Trophoblast cell (in vitro differentiated cells and primary cell): ENCODE measurements around the gene KRTAP8-1.
A peak's percentile ranks its signal among the peaks of the same experiment; 100 is the strongest.

ENCODE experiments used
- DNase-seq, 2 donors: peaks; one replicate each; pipeline ENCODE4 v3.0.0-alpha.2; 2016
- H2AFZ ChIP-seq: 2 replicates; pipeline ENCODE4 v1.6.1; 2013; ENCODE audit warnings: low read length, moderate library complexity, mild to moderate bottlenecking; ENCODE audit not compliant: insufficient read depth, poor library complexity
- H2AK5ac ChIP-seq: 2 replicates; pipeline ENCODE4 v1.6.1; 2013; ENCODE audit warnings: mild to moderate bottlenecking, low read length
- H2BK120ac ChIP-seq: 2 replicates; pipeline ENCODE4 v1.6.1; 2013; ENCODE audit warnings: low read length, mild to moderate bottlenecking, moderate library complexity; ENCODE audit not compliant: insufficient read depth, poor library complexity
- H2BK12ac ChIP-seq: 2 replicates; pipeline ENCODE4 v1.6.1; 2013; ENCODE audit warnings: mild to moderate bottlenecking, low read length, moderate library complexity
- H2BK5ac ChIP-seq: 2 replicates; pipeline ENCODE4 v1.6.1; 2013; ENCODE audit warnings: low read length, low read depth, moderate library complexity, mild to moderate bottlenecking; ENCODE audit not compliant: poor library complexity
- H3K14ac ChIP-seq: 2 replicates; pipeline ENCODE4 v1.6.1; 2013; ENCODE audit warnings: mild to moderate bottlenecking, low read length
- H3K18ac ChIP-seq: 2 replicates; pipeline ENCODE4 v1.6.1; 2013; ENCODE audit warnings: mild to moderate bottlenecking, low read length
- H3K23ac ChIP-seq: 2 replicates; pipeline ENCODE4 v1.6.1; 2013; ENCODE audit warnings: low read length
- H3K27ac ChIP-seq: 2 replicates; pipeline ENCODE4 v1.5.1; 2013; ENCODE audit warnings: low read depth, mild to moderate bottlenecking, inconsistent platforms, low read length, moderate library complexity
- H3K27me3 ChIP-seq: 2 replicates; pipeline ENCODE4 v1.6.1; 2013; ENCODE audit warnings: inconsistent platforms, mild to moderate bottlenecking, low read length, moderate library complexity; ENCODE audit not compliant: insufficient read depth
- H3K36me3 ChIP-seq, 2 experiments: 1 replicate in 1 of 2; 2 replicates in 1 of 2; pipeline ENCODE4 v1.6.1; 2013; ENCODE audit warnings: low read length in 2 of 2, mild to moderate bottlenecking in 2 of 2, moderate library complexity in 1 of 2; ENCODE audit not compliant: insufficient read depth in 2 of 2, control insufficient read depth in 1 of 2
- H3K4ac ChIP-seq: 2 replicates; pipeline ENCODE4 v1.6.1; 2013; ENCODE audit warnings: low read depth, mild to moderate bottlenecking, low read length, moderate library complexity
- H3K4me1 ChIP-seq, 2 experiments: 1 replicate in 1 of 2; 2 replicates in 1 of 2; pipeline ENCODE4 v1.6.1; 2013; ENCODE audit warnings: low read length in 2 of 2, mild to moderate bottlenecking in 2 of 2, moderate library complexity in 1 of 2; ENCODE audit not compliant: insufficient read depth in 2 of 2, control insufficient read depth in 1 of 2
- H3K4me2 ChIP-seq: 2 replicates; pipeline ENCODE4 v1.6.1; 2013; ENCODE audit warnings: inconsistent platforms, mild to moderate bottlenecking, low read length, moderate library complexity
- H3K4me3 ChIP-seq: 2 replicates; pipeline ENCODE4 v1.5.1; 2013; ENCODE audit warnings: mild to moderate bottlenecking, low read depth, low read length, inconsistent platforms
- H3K79me1 ChIP-seq: one replicate; pipeline ENCODE4 v1.6.1; 2013; ENCODE audit warnings: low read length
- H3K79me2 ChIP-seq: 2 replicates; pipeline ENCODE4 v1.6.1; 2013; ENCODE audit warnings: low read length, mild to moderate bottlenecking; ENCODE audit not compliant: control insufficient read depth, insufficient read depth, poor library complexity
- H3K9ac ChIP-seq: 2 replicates; pipeline ENCODE4 v1.6.1; 2013; ENCODE audit warnings: mild to moderate bottlenecking, low read length
- H3K9me3 ChIP-seq: 2 replicates; pipeline ENCODE4 v1.6.1; 2013; ENCODE audit warnings: low read depth, mild to moderate bottlenecking, control low read depth, inconsistent platforms, low read length; ENCODE audit not compliant: insufficient read depth
- H4K12ac ChIP-seq: 2 replicates; pipeline ENCODE4 v1.6.1; 2013; ENCODE audit warnings: low read depth, mild to moderate bottlenecking, low read length, moderate library complexity
- H4K8ac ChIP-seq: 2 replicates; pipeline ENCODE4 v1.6.1; 2013; ENCODE audit warnings: low read depth, mild to moderate bottlenecking, low read length, moderate library complexity
- H4K91ac ChIP-seq: one replicate; pipeline ENCODE4 v1.6.1; 2013; ENCODE audit warnings: low read depth, mild to moderate bottlenecking, low read length, moderate library complexity
- WGBS: extraction: QIAGEN DNeasy Blood & Tissue Kit; methylation state at CpG from one replicate; pipeline ENCODE4 v1.1.7; 2013; ENCODE audit warnings: missing lambda C conversion rate; ENCODE audit not compliant: insufficient read length, insufficient coverage; ENCODE audit errors: extremely low coverage; 5-methylcytosine and 5-hydroxymethylcytosine counted together

The KRTAP8-1 gene

GRCh38 chr21:30838536-30838935 lies 25.5 kb upstream of the KRTAP8-1 start:
- Histone ChIP-seq H3K23ac (no peak overlapping the region), H2AK5ac (no peak overlapping the region), H3K4me2 (no peak overlapping the region), H2BK5ac (no peak overlapping the region), H4K8ac (no peak overlapping the region), H3K18ac (no peak overlapping the region), H3K79me1 (no peaks in the 10 kb centered on the region), H3K4me1 (no peaks in the 10 kb centered on the region), H2BK120ac (no peak overlapping the region), H2AFZ (no peak overlapping the region), H3K27ac (no peak overlapping the region), H4K91ac (no peak overlapping the region), H3K9me3 (no peaks in the 10 kb centered on the region), H4K12ac (no peak overlapping the region), H3K14ac (no peak overlapping the region), H3K27me3 (no peaks in the 10 kb centered on the region), H3K4me3 (no peak overlapping the region), H3K4ac (no peak overlapping the region), H3K36me3 (no peaks in the 10 kb centered on the region), H3K79me2 (no peaks in the 10 kb centered on the region), H2BK12ac (no peak overlapping the region), H3K9ac (no peak overlapping the region)
- no peak for DNase-seq
- no CpG with 5 or more reads among the region's 6 CpGs for WGBS

DNA sequence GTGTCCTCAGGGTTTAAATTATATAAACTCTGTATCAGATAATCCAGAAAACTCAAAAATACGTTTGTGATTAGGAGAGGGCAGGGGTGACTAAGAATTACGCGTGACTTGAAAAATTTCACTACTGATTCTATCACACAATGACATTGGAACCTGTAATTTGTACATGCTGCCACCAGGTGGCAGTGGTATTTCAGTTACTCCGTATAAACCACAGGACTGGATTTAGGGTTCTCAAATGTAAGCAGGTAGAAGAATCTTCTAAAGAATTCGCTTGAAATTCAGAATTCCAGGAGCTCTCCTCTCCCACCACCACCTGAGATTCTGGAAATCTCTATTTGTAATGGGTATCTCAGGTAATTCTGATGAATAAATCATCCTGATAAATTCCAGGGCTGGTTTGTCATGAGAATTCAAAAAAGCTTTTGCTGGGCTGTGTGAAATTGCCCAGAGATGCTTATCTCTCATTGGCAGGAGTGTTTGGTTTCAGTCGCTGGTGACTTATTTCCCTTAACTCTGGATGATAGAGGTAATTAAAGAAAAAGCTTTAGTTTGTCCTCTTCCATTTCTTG lies 18.2 kb upstream of the KRTAP8-1 start:
- Histone ChIP-seq H4K8ac (no peak overlapping the region), H3K14ac (no peak overlapping the region), H3K18ac (no peak overlapping the region), H2AK5ac (no peak overlapping the region), H3K4me1 (no peaks in the 10 kb centered on the region), H2BK12ac (no peak overlapping the region), H4K91ac (no peak overlapping the region), H3K4me3 (no peak overlapping the region), H2AFZ (no peak overlapping the region), H3K27ac (no peak overlapping the region), H3K79me2 (no peaks in the 10 kb centered on the region), H3K23ac (no peak overlapping the region), H2BK120ac (no peak overlapping the region), H3K4ac (no peak overlapping the region), H3K36me3 (no peaks in the 10 kb centered on the region), H4K12ac (no peak overlapping the region), H3K79me1 (no peaks in the 10 kb centered on the region), H3K9me3 (no peaks in the 10 kb centered on the region), H2BK5ac (no peak overlapping the region), H3K4me2 (no peak overlapping the region), H3K27me3 (no peaks in the 10 kb centered on the region), H3K9ac (no peak overlapping the region)
- no CpG with 5 or more reads among the region's 6 CpGs for WGBS
- DNase-seq = peak in 1 of 2 donors; percentile 63

DNA sequence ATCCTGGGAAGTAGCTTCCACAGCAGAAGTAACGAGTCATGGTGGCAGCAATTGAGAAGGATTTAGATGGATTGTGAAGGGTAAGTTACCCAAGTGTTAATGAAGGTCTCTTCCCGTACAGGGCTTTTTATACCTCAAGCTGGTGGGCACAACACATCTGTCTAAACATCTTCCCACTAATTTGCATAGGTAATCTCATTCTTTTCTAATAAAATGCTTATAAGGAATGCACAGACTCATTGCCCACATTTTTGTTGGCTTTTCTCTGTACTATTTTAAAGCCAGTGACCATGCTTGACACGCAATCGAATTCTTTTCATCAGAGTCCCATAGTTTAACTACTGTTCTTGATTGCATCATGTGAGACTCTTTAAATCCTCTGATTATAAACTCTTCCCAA lies 16.6 kb upstream of the KRTAP8-1 start, which contains the start of gene KRTAP7-1:
Gene KRTAP7-1 (minus strand): TSS at position 101 of the 400 bp plus-strand sequence. CDS start 61 bp downstream, at position 40.
- H3K4me1 ChIP-seq = no peaks in the 10 kb centered on the region
- no peaks in the 10 kb centered on the region for H3K9me3 ChIP-seq
- no peak within 1 kb of the TSS for H3K9ac ChIP-seq
- no peak within 1 kb of the TSS for H2BK5ac ChIP-seq
- no peak within 1 kb of the TSS for H4K91ac ChIP-seq
- H2AK5ac ChIP-seq = no peak within 1 kb of the TSS
- H3K4ac ChIP-seq = no peak within 1 kb of the TSS
- no peaks in the 10 kb centered on the region for H3K79me1 ChIP-seq
- H3K27me3 ChIP-seq = no peaks in the 10 kb centered on the region
- no peak within 1 kb of the TSS for H2AFZ ChIP-seq
- no peak within 1 kb of the TSS for H4K12ac ChIP-seq
- H3K4me3 ChIP-seq = no peak within 1 kb of the TSS
- H3K14ac ChIP-seq = no peak within 1 kb of the TSS
- no peak within 1 kb of the TSS for H2BK120ac ChIP-seq
- no peak within 1 kb of the TSS for H3K27ac ChIP-seq
- no CpG with 5 or more reads among the region's 4 CpGs for WGBS
- peak in 1 of 2 donors; percentile 9 for DNase-seq
- H3K23ac ChIP-seq = no peak within 1 kb of the TSS
- H3K18ac ChIP-seq = no peak within 1 kb of the TSS
- no peak within 1 kb of the TSS for H3K4me2 ChIP-seq
- no peaks in the 10 kb centered on the region for H3K36me3 ChIP-seq
- H3K79me2 ChIP-seq = no peaks in the 10 kb centered on the region
- no peak within 1 kb of the TSS for H2BK12ac ChIP-seq
- no peak within 1 kb of the TSS for H4K8ac ChIP-seq

DNA sequence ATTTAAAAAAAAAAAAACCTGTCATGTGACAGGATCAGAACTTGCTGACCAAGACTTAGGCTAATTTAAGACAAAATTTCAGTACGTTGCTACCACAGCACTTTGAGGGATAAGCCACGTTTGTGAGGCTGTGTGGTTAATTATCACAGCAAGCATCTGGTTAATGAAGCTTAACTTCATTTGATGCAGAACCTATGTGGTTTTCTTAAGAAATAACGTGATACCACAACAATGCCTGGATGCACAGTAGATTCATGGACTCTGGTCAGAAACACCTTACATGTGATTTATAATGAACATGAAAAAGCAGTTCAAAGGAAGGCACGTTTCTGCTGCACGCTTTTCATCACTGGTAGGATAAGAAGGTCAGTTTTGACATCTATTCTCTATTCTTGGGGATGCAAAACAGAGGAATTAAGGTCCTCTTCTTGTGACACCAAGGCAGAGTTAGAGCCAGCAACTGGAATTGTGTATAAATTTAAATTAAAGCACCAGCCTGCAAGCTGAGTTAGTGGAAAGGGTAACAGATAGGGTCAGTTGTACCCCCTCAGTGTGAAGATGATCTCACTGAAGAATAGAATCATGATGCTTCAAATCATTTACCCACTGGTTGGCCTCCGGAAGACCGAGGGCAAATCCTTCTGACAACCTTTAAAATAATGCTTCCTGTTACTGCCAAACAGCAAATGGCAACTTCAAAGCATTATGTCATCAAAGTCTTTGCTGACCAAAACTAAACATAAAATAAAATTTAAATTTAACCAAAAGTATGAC lies 6.0 kb upstream of the KRTAP8-1 start:
- Histone ChIP-seq H4K8ac (no peak overlapping the region), H2BK120ac (no peak overlapping the region), H2BK12ac (no peak overlapping the region), H3K79me1 (no peaks in the 10 kb centered on the region), H2AK5ac (no peak overlapping the region), H3K23ac (no peak overlapping the region), H3K14ac (no peak overlapping the region), H3K4me1 (no peaks in the 10 kb centered on the region), H4K12ac (no peak overlapping the region), H4K91ac (no peak overlapping the region), H3K9me3 (no peaks in the 10 kb centered on the region), H2AFZ (no peak overlapping the region), H3K27me3 (no peaks in the 10 kb centered on the region), H3K18ac (no peak overlapping the region), H3K9ac (no peak overlapping the region), H2BK5ac (no peak overlapping the region), H3K36me3 (no peaks in the 10 kb centered on the region), H3K4me3 (no peak overlapping the region), H3K79me2 (no peaks in the 10 kb centered on the region), H3K4ac (no peak overlapping the region), H3K27ac (no peak overlapping the region), H3K4me2 (no peak overlapping the region)
- DNase-seq = no peak
- no CpG with 5 or more reads among the region's 7 CpGs for WGBS
